NCI-H1930 (cell line): Measurements from ENCODE around the gene MAN2A2.
A peak's percentile ranks its signal among the peaks of the same experiment; 100 is the strongest.

Source experiments
- DNase-seq, 2 experiments: peaks; one replicate each; lab custom pipeline; 2025; lab: John Stamatoyannopoulos, UW

The MAN2A2 gene

GRCh38 chr15:90902840-90903732 is at the start of gene MAN2A2:
MAN2A2 (plus strand) TSS chr15:90903302; CDS start chr15:90904208, 906 bp downstream.
- DNase-seq: no peak

DNA sequence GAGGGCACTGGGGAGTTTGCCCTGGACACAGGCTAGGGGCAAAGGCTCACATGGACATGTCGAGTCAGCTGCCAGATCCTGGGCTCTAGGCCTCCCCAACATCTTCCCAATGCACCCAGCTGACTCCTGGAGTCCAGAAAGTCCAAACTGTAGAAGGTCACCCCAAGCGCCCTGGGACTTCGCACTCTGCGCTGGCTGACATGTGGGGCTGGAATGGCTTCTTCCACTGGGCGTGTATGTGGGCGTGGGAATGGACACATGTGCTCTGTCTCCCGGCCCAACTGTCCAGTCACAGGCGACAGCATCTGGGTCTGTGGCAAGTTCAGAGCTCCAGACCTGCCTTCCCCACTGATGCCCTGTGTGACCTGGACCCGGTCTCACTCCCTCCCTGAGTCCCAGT is 48.0 kb upstream of the MAN2A2 start:
- no peak for DNase-seq

DNA sequence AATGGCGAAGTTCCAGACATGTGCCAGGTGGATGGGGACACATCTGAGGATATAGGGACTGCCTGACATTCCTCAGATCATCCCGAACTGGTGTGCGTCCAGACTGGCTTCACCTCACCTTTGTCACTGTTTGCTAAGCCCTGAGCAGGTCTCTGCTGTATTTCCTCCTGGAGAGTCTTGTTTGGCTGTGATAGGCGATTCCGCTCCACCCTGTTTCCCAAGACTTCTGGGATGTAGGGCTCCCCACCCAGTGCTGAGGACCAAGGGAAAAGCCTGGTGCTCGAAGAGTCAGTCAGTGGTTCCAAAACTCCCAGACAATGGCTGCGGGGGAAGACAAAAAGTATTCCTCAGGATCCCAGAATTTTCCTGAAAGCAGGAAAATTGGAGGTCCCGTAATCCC is 45.8 kb upstream of the MAN2A2 start:
- no peak for DNase-seq

- DNase-seq: no peak
Observed at GRCh38 chr15:90857883-90858443, 45.1 kb upstream of the MAN2A2 start.

DNA sequence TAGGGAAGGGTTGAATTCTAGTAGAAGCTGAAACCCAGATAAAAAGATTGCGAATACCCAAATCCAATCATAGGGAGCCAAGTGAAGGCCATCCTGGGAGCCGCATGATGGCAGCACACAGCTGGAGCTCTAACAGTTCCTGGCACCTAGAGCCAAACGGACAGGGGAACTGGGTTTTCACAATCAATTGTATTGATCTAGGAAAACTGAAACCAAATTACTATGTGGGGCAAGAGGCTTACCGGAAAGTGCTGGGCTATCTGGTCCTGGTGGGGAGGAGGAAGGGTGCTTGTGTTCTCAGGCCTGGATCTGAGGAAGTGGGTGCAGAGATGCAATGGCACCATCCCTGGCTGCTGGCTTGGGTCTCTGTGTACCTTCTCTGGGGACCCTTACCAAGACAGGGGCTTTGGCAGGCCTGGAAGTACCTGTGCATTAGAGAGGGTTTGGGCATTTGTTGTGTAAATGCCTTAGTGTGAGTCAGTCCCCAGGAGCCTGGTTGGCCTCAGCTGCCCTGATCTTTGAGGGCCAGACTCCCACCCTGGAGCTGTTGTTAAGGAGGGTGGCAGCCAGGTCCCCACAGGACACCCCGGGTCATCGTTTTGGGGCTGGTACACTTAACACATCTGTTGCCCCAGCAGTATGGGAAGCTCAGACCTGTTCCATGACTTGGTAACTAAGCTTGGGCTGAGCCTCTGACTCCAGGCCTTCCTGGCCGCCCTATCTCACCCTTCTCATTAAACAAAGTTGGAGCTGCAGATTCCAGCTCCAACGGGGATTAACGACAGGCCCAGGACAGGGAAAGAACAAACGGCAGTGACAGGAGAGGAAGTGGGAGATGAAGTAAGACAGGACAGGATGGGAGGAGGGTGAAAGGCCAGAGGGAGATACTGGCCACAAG is 43.6 kb upstream of the MAN2A2 start:
- no peak for DNase-seq

DNA sequence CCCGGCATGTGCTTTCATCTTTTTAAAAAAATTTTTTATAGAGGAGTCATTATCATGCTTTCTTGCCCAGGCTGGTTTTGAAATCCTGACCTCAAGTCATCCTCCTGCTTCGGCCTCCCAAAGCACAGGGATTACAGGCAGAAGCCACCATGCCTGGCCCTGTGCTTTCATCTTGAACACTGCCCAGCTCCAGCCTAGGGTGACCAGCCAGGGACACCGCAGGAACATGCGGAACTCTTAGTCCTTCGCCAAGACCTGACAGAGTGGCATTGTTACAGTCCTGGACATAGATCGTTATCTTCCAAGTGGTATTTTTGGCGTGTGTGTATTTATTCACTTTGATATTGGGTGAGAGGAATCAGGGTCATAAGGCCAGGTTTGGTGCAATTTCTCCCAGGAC is 42.7 kb upstream of the MAN2A2 start:
- no peak for DNase-seq

- peak; percentile 40 to 61 for DNase-seq
Observed at GRCh38 chr15:90860942-90861675, 42.0 kb upstream of the MAN2A2 start.

- no peak for DNase-seq
Observed at GRCh38 chr15:90862487-90862886, 40.6 kb upstream of the MAN2A2 start.

DNA sequence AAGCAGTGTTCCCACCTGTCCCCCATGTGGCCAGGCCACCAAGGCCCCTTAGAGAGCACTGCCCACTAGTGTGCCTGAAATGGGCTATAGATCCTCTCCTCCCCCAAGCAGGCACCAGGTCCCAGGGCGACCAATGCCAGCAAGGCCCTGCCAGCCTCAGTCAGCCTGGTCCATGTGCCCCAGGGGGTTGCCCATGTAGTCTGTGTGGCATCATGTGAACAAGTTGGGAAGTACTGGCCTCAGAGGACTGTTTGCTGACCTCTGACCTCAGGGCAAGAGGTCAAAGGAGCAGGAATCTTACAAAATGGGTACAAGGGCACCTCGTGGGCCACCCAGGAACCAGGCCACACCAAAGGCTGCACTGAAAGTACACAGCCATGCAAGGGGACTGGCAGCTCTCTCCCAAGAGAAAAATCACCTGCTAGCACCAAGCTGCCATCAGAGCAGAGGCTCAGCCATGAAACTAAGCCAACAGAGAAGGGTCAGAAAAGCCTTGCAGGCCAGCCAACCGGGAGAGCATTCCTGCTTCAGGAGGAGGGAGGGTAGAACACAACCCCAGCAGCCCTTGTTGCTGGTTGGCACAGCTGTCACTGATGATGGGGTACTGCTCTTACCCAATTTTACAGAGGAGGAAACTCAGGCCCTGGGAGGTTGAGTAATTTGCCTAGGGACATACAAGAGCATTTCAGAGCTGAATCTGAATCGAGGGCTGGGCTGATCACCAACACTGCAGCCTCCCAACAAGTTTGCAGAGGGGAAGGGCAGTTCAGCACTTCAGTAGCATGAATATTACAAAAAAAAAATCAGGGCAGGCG is 39.9 kb upstream of the MAN2A2 start:
- no peak for DNase-seq

- no peak for DNase-seq
Observed at GRCh38 chr15:90863987-90864386, 39.1 kb upstream of the MAN2A2 start.

- no peak for DNase-seq
Observed at GRCh38 chr15:90864507-90864906, 38.6 kb upstream of the MAN2A2 start.

DNA sequence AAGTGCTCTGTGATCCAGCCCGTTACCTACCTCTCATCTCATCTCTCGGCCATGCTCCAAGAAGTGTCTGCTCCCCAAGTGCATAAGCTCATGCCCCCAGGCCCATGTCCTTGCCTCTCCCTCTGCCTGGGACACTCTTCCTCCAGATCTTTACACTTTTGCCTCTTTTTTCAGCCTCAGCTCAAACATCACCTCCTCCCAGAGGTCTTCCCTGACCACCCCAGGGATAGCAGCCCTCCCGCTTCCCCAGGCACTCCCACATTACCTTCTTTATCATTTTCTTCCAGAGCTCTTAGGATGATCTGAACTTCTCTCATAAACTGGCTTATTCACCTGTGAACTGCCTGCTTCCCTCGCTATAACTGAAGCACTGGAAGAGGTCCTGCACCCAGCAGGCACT is 37.4 kb upstream of the MAN2A2 start:
- DNase-seq: no peak

GRCh38 chr15:90866161-90866715 is 36.9 kb upstream of the MAN2A2 start:
- no peak for DNase-seq

GRCh38 chr15:90866800-90867199 is 36.3 kb upstream of the MAN2A2 start:
- no peak for DNase-seq

GRCh38 chr15:90868261-90868689 is 34.8 kb upstream of the MAN2A2 start, which contains the start of gene FURIN:
FURIN (plus strand) TSS chr15:90868588; CDS start chr15:90875741, 7,153 bp downstream.
- DNase-seq: no peak

DNA sequence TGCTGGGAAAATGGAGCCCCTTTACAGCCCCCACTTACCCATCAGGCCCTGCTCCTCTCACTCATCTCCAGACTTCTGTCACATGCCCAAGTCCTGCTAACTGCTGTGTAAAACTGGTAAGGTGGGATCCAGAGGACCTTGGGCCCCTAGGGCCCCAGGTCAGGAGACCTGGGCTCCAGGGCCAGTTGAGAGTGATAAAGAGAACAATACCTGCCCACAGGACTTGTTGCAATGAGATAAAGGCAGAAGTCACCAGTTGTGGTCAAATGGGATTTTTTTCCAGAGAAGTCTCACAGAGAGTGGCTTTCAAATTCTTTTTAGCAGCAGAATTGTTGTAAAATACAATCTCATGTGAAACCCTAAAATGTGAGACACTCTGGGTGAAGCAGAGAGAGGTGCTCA is 34.0 kb upstream of the MAN2A2 start:
- no peak for DNase-seq

GRCh38 chr15:90869601-90870353 is 33.3 kb upstream of the MAN2A2 start:
- no peak for DNase-seq

DNA sequence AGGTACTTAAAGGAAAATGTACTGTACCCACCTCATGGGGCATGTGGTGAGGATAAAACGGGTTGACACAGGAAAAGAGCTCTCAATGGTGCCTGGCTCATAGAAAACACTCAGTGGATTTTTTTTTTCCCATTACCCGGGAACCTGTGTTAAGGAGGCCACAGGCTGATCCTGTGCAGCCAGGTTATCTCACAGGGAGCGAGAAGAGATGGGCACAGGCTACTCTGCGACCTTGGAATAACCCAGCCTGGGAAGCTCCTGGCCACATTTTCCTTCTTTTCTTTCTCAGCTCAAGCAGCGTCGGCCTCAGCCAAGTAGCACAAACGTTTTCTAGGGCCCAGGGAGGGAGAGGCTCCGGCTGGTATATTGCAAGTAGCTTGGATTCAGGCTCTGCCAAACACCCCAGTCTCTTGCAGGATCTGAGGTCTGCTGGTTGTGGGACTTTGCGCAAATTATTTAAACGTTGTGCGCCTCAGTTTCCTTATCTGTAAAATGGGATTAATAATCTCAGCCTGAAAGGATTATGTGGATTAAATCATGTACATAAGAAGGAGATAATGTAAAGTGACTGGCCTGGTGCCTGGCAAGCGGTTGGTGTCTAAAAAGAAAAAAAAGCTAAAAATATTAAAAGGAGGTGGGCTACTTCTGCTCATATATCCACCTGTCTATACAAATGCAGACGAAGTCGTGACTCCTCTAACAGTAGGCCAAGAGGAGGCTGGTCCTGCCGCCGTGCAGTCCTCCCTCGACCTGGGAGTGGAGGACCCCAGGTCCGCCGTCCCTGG is 32.6 kb upstream of the MAN2A2 start:
- DNase-seq: no peak

GRCh38 chr15:90871139-90871715 is 31.9 kb upstream of the MAN2A2 start:
- no peak for DNase-seq
